H9 (cell line): ENCODE measurements around the gene RNF227. TPM values are rescaled to one million over a fixed set of nuclear protein-coding genes. Genes with fewer than 3 reads are reported as not detected.

ENCODE experiments used
- DNase-seq: peaks from one replicate; pipeline ENCODE4 v3.0.0-alpha.2; 2017
- H2AFZ ChIP-seq: one replicate; pipeline ENCODE4 v1.6.1; 2013; ENCODE audit warnings: mild to moderate bottlenecking, low read length, control low read depth, moderate library complexity
- H2AK5ac ChIP-seq: 2 replicates; pipeline ENCODE4 v1.6.1; 2013; ENCODE audit warnings: low read length, control low read depth, mixed read lengths; ENCODE audit not compliant: insufficient read length
- H2BK120ac ChIP-seq: one replicate; pipeline ENCODE4 v1.6.1; 2013; ENCODE audit warnings: low read depth, mild to moderate bottlenecking, low read length, control low read depth, inconsistent platforms; ENCODE audit not compliant: poor library complexity, severe bottlenecking
- H2BK12ac ChIP-seq: 2 replicates; pipeline ENCODE4 v1.6.1; 2013; ENCODE audit warnings: low read length, control low read depth, mixed read lengths, low read depth; ENCODE audit not compliant: insufficient read length
- H2BK15ac ChIP-seq: 2 replicates; pipeline ENCODE4 v1.6.1; 2013; ENCODE audit warnings: low read depth, low read length, control low read depth
- H2BK20ac ChIP-seq: one replicate; pipeline ENCODE4 v1.6.1; 2013; ENCODE audit warnings: low read depth, mild to moderate bottlenecking, low read length, control low read depth, inconsistent platforms; ENCODE audit not compliant: poor library complexity, severe bottlenecking
- H2BK5ac ChIP-seq: 2 replicates; pipeline ENCODE4 v1.6.1; 2013; ENCODE audit warnings: low read length, control low read depth, mixed read lengths; ENCODE audit not compliant: insufficient read length
- H3K14ac ChIP-seq: 2 replicates; pipeline ENCODE4 v1.6.1; 2013; ENCODE audit warnings: low read length, control low read depth; ENCODE audit not compliant: insufficient read depth
- H3K18ac ChIP-seq: 2 replicates; pipeline ENCODE4 v1.6.1; 2013; ENCODE audit warnings: low read depth, mild to moderate bottlenecking, mixed read lengths, low read length, control low read depth; ENCODE audit not compliant: insufficient read length
- H3K23ac ChIP-seq: 2 replicates; pipeline ENCODE4 v1.6.1; 2013; ENCODE audit warnings: low read length, control low read depth, mixed read lengths, low read depth; ENCODE audit not compliant: insufficient read length
- H3K23me2 ChIP-seq: 2 replicates; pipeline ENCODE4 v1.6.1; 2013; ENCODE audit warnings: low read depth, mild to moderate bottlenecking, mixed read lengths, low read length, control low read depth; ENCODE audit not compliant: insufficient read length, poor library complexity, severe bottlenecking
- H3K27ac ChIP-seq: 2 replicates; pipeline ENCODE4 v1.5.1; 2013; ENCODE audit warnings: low read length, control low read depth, mixed read lengths, low read depth; ENCODE audit not compliant: insufficient read length
- H3K27me3 ChIP-seq: 2 replicates; pipeline ENCODE4 v1.6.1; 2013; ENCODE audit warnings: low read length, control low read depth, inconsistent platforms; ENCODE audit not compliant: insufficient read depth
- H3K4ac ChIP-seq: 2 replicates; pipeline ENCODE4 v1.6.1; 2013; ENCODE audit warnings: low read depth, mild to moderate bottlenecking, control low read depth, inconsistent platforms, low read length, moderate library complexity
- H3K4me1 ChIP-seq: 2 replicates; pipeline ENCODE4 v1.6.1; 2013; ENCODE audit warnings: low read length, control low read depth, inconsistent platforms; ENCODE audit not compliant: insufficient read depth
- H3K4me2 ChIP-seq: 2 replicates; pipeline ENCODE4 v1.6.1; 2013; ENCODE audit warnings: low read length, control low read depth, mixed read lengths; ENCODE audit not compliant: insufficient read length, insufficient read depth
- H3K56ac ChIP-seq: 2 replicates; pipeline ENCODE4 v1.6.1; 2013; ENCODE audit warnings: low read depth, mild to moderate bottlenecking, mixed read lengths, low read length, control low read depth; ENCODE audit not compliant: insufficient read length
- H3K79me1 ChIP-seq: 2 replicates; pipeline ENCODE4 v1.6.1; 2013; ENCODE audit warnings: low read depth, mild to moderate bottlenecking, moderate library complexity, low read length, control low read depth, inconsistent platforms; ENCODE audit not compliant: insufficient read depth, poor library complexity, severe bottlenecking
- H3K79me2 ChIP-seq: 2 replicates; pipeline ENCODE4 v1.6.1; 2013; ENCODE audit warnings: low read length, control low read depth, inconsistent platforms; ENCODE audit not compliant: insufficient read depth
- H3K9ac ChIP-seq: 2 replicates; pipeline ENCODE4 v1.6.1; 2013; ENCODE audit warnings: low read length, control low read depth, mixed read lengths; ENCODE audit not compliant: insufficient read length; ENCODE audit errors: extremely low read depth
- H3K9me3 ChIP-seq: one replicate; pipeline ENCODE4 v1.6.1; 2013; ENCODE audit warnings: low read depth, low read length, inconsistent platforms; ENCODE audit not compliant: control insufficient read depth
- H3T11ph ChIP-seq: one replicate; pipeline ENCODE4 v1.6.1; 2013; ENCODE audit warnings: mild to moderate bottlenecking, low read length, control low read depth, inconsistent platforms
- H4K20me1 ChIP-seq: one replicate; pipeline ENCODE4 v1.6.1; 2013; ENCODE audit not compliant: control insufficient read depth, insufficient read length, insufficient read depth
- H4K5ac ChIP-seq: 2 replicates; pipeline ENCODE4 v1.6.1; 2013; ENCODE audit warnings: low read depth, mild to moderate bottlenecking, mixed read lengths, low read length, control low read depth; ENCODE audit not compliant: insufficient read length
- H4K8ac ChIP-seq: replicated peaks from 2 replicates; pipeline ENCODE4 v1.6.1; 2013; ENCODE audit warnings: low read length, control low read depth, mixed read lengths, low read depth; ENCODE audit not compliant: insufficient read length
- H4K91ac ChIP-seq: 2 replicates; pipeline ENCODE4 v1.6.1; 2013; ENCODE audit warnings: low read depth, mild to moderate bottlenecking, moderate library complexity, mixed read lengths, low read length, control low read depth; ENCODE audit not compliant: insufficient read length
- H3K27ac Mint-ChIP-seq, 3 experiments: 2 replicates in 2 of 3; 3 replicates in 1 of 3; pipeline ENCODE4 v1.8.0; 2020 to 2021; ENCODE audit warnings: mixed read lengths in 3 of 3, mild to moderate bottlenecking in 1 of 3, moderate library complexity in 1 of 3
- H3K27me3 Mint-ChIP-seq: 2 replicates; pipeline ENCODE4 v1.8.0; 2021; ENCODE audit warnings: low read depth, mild to moderate bottlenecking, moderate library complexity, mixed read lengths
- H3K36me3 Mint-ChIP-seq, 3 experiments: 2 replicates in 2 of 3; 3 replicates in 1 of 3; pipeline ENCODE4 v1.8.0; 2020 to 2021; ENCODE audit warnings: low read depth in 3 of 3, mixed read lengths in 3 of 3; ENCODE audit not compliant: insufficient read depth in 1 of 3
- H3K4me1 Mint-ChIP-seq, 2 experiments: 2 replicates each; pipeline ENCODE4 v1.8.0; 2020; ENCODE audit warnings: mixed read lengths in 2 of 2
- H3K4me3 Mint-ChIP-seq, 2 experiments: 2 replicates in 1 of 2; 3 replicates in 1 of 2; pipeline ENCODE4 v1.8.0; 2020 to 2021; ENCODE audit warnings: mild to moderate bottlenecking in 2 of 2, mixed read lengths in 2 of 2, moderate library complexity in 1 of 2
- H3K9me3 Mint-ChIP-seq, 2 experiments: 2 replicates in 1 of 2; 3 replicates in 1 of 2; pipeline ENCODE4 v1.8.0; 2020; ENCODE audit warnings: mild to moderate bottlenecking in 2 of 2, mixed read lengths in 2 of 2, moderate library complexity in 1 of 2
- WGBS: extraction: QIAGEN DNeasy Blood & Tissue Kit; methylation state at CpG from one replicate; pipeline ENCODE4 v1.1.7; 2013; ENCODE audit warnings: missing lambda C conversion rate, low lambda C conversion rate, mixed read lengths; ENCODE audit not compliant: insufficient read length; ENCODE audit errors: extremely low coverage; 5-methylcytosine and 5-hydroxymethylcytosine counted together
- total RNA-seq: library from RNA; stranded (reverse); gene quantifications from 2 replicates; pipeline ENCODE4 v1.2.1, GENCODE V29; 2021
- TF ChIP-seq, protein P1 (sequence below): fragments of 200-600 bp; sonication (generic); conservative IDR thresholded peaks from 3 replicates; pipeline ENCODE4 v1.8.0; 2021; ENCODE audit warnings: antibody characterized with exemption, mild to moderate bottlenecking

The RNF227 gene
- total RNA-seq, 1 experiment from 2014 or later: 1.9 TPM

DNA sequence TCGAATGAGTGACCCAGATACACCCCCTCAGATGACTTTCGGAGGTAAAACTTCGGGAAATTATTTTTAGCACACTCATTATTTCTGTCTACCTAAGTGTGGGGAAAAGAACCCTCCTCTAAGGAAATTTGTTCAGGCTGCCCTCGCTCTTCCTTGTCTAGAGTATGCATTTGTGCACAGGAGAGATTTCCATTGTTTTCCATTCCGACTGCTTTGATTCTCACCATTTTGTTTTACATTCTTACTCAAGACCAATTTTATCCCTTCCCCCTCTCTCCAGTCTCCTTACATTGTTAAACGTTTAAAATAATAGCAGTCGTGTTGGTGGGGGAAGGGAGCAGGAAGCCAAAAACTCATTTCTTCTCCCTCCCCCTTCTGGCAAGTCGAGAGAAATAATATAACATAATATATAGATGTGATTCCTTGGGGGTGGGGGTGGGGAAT, 29.0 kb downstream of the RNF227 start:
- Histone ChIP-seq H3K23ac (no peak overlapping the region), H3K27me3 (no peaks in the 10 kb centered on the region; the same call in 1 of the 2 replicates), H2BK120ac (no peak overlapping the region), H2AK5ac (no peak overlapping the region), H3K4me2 (peak overlapping the region; percentile 82), H3K4ac (no peak overlapping the region), H2BK15ac (no peak overlapping the region), H2BK12ac (no peak overlapping the region), H3K18ac (no peak overlapping the region), H3K14ac (no peak overlapping the region), H3K79me2 (no peaks in the 10 kb centered on the region), H2BK5ac (no peak overlapping the region), H3K9ac (no peak overlapping the region), H4K20me1 (no peaks in the 10 kb centered on the region), H4K8ac (no peak overlapping the region), H3K9me3 (no peaks in the 10 kb centered on the region), H4K5ac (no peak overlapping the region), H3K79me1 (no peaks in the 10 kb centered on the region), H4K91ac (no peak overlapping the region), H2AFZ (no peak overlapping the region), H3K23me2 (peaks cover 28% of the 10 kb centered on the region), H3T11ph (no peak overlapping the region), H3K27ac (no peak overlapping the region), H3K56ac (no peak overlapping the region), H3K4me1 (no peaks in the 10 kb centered on the region), H2BK20ac (no peak overlapping the region)
- peak; percentile 13 for DNase-seq
- Mint-ChIP-seq H3K36me3 (peaks cover 0 to 12% (median 0%) of the 10 kb centered on the region in 3 experiments; a peak in 3 of 7 replicates), H3K4me1 (peaks cover 3 to 4% of the 10 kb centered on the region in 2 experiments), H3K27ac (no peak overlapping the region), H3K4me3 (no peak overlapping the region), H3K9me3 (no peaks in the 10 kb centered on the region), H3K27me3 (no peaks in the 10 kb centered on the region; the same call in none of the 2 replicates)
- TF ChIP-seq, protein P1, sequence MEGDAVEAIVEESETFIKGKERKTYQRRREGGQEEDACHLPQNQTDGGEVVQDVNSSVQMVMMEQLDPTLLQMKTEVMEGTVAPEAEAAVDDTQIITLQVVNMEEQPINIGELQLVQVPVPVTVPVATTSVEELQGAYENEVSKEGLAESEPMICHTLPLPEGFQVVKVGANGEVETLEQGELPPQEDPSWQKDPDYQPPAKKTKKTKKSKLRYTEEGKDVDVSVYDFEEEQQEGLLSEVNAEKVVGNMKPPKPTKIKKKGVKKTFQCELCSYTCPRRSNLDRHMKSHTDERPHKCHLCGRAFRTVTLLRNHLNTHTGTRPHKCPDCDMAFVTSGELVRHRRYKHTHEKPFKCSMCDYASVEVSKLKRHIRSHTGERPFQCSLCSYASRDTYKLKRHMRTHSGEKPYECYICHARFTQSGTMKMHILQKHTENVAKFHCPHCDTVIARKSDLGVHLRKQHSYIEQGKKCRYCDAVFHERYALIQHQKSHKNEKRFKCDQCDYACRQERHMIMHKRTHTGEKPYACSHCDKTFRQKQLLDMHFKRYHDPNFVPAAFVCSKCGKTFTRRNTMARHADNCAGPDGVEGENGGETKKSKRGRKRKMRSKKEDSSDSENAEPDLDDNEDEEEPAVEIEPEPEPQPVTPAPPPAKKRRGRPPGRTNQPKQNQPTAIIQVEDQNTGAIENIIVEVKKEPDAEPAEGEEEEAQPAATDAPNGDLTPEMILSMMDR: no peak
- WGBS: no CpG with 5 or more reads among the region's 8 CpGs
